ENCODE measurements around the gene GHDC.
"Not testable (repeated sequence)": the region's sequence is repeated elsewhere in the genome, so short reads cannot be mapped to it uniquely, and the experiment has no call there.

Gene GHDC

DNA sequence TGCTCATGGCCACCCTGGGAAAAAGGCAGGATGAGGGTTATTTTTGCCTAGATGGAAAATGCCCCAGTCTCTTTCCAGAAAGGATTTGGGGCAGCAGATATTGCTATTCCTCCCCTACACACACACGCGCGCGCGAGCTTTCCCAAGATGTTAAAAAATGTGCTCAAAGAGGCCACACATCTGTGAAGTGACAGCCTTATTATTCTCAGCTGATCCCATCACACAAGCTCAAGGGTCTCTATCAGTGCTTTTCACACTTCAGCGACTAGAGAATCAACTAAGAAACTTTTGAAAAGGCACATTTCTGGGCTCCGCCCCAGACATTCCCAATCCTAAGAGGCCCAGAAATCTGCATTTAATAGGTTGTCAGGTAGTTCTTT is 33.8 kb downstream of the GHDC start:
- no peak overlapping the region for H3K27ac Mint-ChIP-seq
- H3K4me3 Mint-ChIP-seq: no peak overlapping the region

DNA sequence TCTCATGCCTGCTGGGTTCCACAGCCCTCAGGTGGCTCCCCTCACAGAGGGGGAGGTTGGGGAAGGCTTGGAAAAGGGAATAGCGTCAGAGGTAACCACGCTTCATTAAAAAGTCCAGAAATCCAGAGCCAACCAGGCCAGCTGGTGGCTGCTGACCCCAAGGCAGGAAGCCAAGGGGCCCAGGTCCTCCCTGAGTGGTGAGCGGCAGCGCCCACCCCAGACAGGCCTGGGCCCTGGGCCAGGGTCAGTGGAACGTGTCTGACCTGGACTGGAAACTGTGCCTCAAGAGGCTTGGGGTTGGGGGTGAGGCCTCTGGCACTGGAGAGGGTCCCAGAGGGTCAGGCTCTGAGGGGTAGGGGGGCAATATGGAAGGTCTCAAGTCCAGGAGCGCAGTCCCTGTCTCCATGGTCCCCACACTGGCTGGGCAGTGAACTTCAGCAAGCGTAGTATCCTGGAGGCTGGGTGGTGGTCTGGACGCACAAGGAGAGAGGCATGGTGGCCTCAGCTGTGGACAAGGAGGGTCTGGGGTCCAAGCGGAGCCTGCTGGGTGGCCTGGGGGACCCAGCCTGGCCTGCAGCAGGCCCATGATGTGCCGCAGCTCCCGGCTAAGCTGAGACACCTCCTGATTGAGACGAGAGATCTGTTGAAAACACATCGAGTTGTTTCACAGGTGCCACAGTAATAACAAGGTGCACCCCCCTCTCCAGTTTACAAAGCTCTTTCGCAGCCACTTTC is 34.3 kb downstream of the GHDC start:
- Mint-ChIP-seq H3K9me3 (no peaks in the 10 kb centered on the region), H3K36me3 (ENCODE audit: low read depth) (no peaks in the 10 kb centered on the region), H3K27ac (no peak overlapping the region), H3K27me3 (ENCODE audit: low read depth) (no peaks in the 10 kb centered on the region), H3K4me1 (ENCODE audit: low read depth) (peaks cover 7% of the 10 kb centered on the region), H3K4me3 (no peak overlapping the region)

More for the DNA sequence above, 33.8 kb downstream of the GHDC start:
- peaks cover 7% of the 10 kb centered on the region for H3K4me1 Mint-ChIP-seq (ENCODE audit: low read depth)
- H3K27me3 Mint-ChIP-seq (ENCODE audit: low read depth): no peaks in the 10 kb centered on the region
- H3K36me3 Mint-ChIP-seq (ENCODE audit: low read depth): no peaks in the 10 kb centered on the region
- no peaks in the 10 kb centered on the region for H3K9me3 Mint-ChIP-seq

DNA sequence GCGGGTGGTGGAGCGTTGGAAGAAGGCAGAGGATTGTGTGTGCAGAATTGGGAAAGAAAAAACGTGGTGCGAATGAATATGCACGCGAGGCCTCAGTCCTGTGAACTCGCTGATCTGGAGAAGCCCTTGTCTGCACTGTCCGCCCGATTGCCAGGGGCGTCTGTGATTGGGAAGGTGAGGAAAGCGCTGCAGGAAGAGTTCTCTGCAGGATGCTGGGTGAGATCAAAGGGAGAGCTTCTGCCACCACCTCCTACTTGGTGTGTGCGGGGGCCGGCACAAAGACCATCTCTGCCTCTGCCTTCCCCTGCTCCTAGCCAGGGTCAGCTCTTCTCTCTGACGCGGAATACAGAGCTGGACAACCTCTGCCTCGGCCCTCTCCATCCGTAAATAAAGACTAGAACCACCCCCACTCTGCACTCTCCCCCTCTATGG is 38.7 kb downstream of the GHDC start:
- Mint-ChIP-seq H3K27ac (peak overlapping the region; percentile 18), H3K9me3 (no peaks in the 10 kb centered on the region), H3K36me3 (ENCODE audit: low read depth) (peaks cover 8% of the 10 kb centered on the region), H3K4me3 (peak overlapping the region; percentile 87), H3K4me1 (ENCODE audit: low read depth) (peaks cover 20% of the 10 kb centered on the region), H3K27me3 (ENCODE audit: low read depth) (no peaks in the 10 kb centered on the region)

DNA sequence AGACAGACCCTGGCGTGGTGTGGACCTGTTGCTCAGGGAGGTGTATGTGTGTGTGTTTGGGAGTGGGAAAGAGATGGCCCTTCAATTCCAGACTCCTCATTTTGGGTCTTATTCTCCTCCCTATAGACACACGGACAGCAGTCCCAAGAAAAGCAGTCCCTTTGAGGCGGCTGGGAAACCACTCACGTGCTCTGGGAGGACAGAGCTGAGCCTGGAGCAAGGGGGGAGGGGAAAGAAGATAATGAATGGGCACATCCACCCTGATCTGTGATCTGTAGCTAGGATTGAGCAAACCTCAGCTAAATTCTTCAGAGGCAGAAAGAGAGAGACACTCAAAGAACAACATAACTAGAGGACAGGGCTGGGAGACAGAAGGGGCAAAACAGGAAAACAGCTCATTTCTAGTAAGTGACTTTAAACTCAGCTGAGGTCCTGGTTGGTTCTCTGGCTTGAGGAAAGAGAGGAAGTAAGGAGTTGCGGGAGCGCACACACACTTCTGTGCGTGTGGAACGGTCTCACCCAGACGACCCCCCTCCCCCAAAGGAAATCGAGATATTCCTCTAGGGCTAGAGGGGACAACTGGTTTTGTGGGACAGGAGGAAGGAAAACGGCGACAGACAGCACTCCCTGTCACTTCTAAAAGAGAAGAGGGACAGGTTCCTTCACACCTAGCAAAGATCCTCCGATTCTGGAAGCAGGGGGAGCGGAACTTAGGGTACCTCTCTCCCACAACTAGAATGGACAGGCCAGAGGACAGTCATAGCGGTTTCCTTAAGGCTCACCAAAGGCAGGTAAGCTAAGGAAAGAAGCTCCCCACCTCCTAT is 40.2 kb downstream of the GHDC start:
- H3K27ac Mint-ChIP-seq: peak overlapping the region; percentile 63

DNA sequence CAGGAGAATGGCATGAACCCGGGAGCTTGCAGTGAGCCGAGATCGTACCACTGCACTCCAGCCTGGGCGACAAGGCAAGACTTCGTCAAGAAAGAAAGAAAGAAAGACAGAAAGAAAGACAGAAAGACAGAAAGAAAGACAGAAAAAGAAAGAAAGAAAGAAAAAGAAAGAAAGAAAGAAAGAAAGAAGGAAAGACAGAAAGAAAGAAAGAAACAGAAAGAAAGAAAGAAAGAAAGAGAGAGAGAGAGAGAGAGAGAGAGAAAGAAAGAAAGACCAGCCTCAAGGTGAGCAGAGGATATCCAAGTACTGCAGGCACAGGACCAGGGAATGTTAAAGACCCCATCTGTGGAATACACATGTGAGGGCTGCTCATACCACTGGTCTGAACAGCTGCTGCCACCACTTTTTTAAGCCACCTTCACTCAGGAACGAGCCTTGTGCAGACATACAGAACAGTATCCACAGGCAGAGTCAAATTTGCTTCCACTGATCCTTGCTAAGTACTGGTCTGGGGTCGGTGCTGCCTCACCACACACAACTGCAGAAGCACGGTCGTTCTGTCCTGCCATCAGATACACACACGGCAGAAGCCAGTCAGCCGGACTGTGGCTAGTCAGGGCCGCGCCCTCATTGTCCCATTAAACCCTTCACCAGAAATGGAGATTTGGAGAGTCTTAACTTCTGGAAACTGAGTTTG is 47.2 kb downstream of the GHDC start:
- Mint-ChIP-seq H3K27ac (peak overlapping the region; percentile 5), H3K27me3 (ENCODE audit: low read depth) (no peaks in the 10 kb centered on the region), H3K4me1 (ENCODE audit: low read depth) (peaks cover 14% of the 10 kb centered on the region), H3K9me3 (no peaks in the 10 kb centered on the region), H3K4me3 (no peak overlapping the region), H3K36me3 (ENCODE audit: low read depth) (peaks cover 17% of the 10 kb centered on the region)

More for the DNA sequence above, 40.2 kb downstream of the GHDC start:
- Mint-ChIP-seq H3K27me3 (ENCODE audit: low read depth) (no peaks in the 10 kb centered on the region), H3K4me1 (ENCODE audit: low read depth) (peaks cover 20% of the 10 kb centered on the region), H3K9me3 (no peaks in the 10 kb centered on the region), H3K4me3 (peak overlapping the region; percentile 87), H3K36me3 (ENCODE audit: low read depth) (peaks cover 8% of the 10 kb centered on the region)

DNA sequence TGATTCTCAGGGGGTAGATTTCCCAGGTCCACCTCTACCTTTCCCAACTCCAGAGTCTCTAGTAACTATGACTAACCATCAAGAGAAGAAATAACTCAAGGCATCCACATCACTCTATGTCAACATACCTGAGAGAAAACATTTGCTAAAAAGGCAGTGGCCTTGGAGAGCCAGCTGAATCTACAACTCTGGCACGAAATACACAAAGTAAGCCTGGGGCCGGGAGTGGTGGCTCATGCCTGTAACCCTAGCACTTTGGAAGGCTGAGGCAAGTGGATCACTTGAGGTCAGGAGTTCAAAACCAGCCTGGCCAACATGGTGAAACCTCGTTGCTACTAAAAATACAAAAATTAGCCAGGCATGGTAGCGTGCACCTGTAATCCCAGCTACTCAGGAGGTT is 51.2 kb downstream of the GHDC start:
- H3K27ac Mint-ChIP-seq; H3K4me3 Mint-ChIP-seq; H3K9me3 Mint-ChIP-seq; H3K27me3 Mint-ChIP-seq (ENCODE audit: low read depth): not testable (repeated sequence)
- Mint-ChIP-seq H3K4me1 (ENCODE audit: low read depth) (peaks cover 12% of the 10 kb centered on the region), H3K36me3 (ENCODE audit: low read depth) (peaks cover 14% of the 10 kb centered on the region)

DNA sequence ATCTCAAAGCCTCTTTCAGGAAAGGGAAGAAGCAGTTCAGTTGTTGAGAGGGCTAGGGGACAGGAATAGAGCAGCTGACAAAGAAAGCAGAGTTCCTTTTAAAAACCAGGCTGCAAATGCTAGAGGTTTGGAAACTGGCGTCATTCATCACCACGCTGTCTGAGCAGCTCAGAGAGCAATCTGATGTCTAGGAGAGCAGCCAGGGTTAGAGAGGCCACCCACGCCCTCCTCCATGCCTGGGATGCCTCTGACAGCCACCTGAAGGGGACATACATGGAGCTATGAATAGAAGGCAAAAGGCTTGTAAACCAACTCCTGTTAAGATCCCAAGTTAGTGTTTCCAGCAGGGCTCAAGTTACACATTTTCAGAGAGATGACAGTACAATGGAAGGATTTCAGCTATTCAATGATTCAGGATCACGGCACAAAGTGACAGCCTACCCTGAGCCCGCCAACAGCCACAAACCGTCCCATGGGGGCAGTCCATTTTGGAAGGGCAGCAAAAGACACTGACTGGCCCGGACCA is 51.9 kb downstream of the GHDC start:
- Mint-ChIP-seq H3K27me3 (ENCODE audit: low read depth) (no peaks in the 10 kb centered on the region), H3K4me1 (ENCODE audit: low read depth) (peaks cover 9% of the 10 kb centered on the region), H3K4me3 (no peak overlapping the region), H3K9me3 (no peaks in the 10 kb centered on the region), H3K36me3 (ENCODE audit: low read depth) (peaks cover 12% of the 10 kb centered on the region), H3K27ac (no peak overlapping the region)

DNA sequence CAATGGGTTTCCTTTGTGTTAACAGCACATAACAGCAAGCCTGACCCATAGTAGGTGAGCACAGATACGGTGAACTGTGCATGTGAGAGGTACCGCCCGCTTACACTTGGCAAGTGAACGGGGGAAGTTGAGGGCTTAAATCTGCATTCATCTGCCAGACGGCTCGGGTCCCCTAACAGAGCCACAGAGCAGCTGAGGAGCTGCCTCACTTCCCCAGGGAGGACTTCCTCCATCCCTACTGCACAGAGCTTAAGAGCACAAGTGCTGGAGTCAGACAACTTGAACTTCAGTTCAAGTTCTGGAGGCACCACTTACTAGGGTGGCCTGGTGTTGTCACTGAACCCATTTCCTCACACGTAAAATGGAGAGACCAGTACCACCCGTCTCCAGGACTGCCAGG is 52.9 kb downstream of the GHDC start:
- Mint-ChIP-seq H3K4me3 (no peak overlapping the region), H3K27ac (no peak overlapping the region), H3K36me3 (ENCODE audit: low read depth) (peaks cover 7% of the 10 kb centered on the region), H3K27me3 (ENCODE audit: low read depth) (no peaks in the 10 kb centered on the region), H3K9me3 (no peaks in the 10 kb centered on the region), H3K4me1 (ENCODE audit: low read depth) (peaks cover 10% of the 10 kb centered on the region)

DNA sequence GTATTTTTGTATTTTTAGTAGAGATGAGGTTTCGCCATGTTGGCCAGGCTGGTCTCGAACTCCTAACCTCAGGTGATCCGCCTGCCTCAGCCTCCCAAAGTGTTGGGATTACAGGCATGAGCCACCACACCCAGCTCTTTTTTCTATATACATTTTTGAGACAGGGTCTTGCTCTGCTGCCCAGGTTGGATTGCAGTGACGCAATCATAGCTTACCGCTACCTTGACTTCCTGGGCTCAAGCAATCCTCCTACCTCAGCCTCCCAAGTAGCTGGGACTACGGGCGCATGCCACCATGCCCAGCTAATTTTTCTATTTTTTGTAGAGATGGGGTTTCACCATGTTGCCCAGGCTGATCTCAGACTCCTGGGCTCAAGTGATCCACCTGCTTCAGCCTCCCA is 53.6 kb downstream of the GHDC start:
- H3K27ac Mint-ChIP-seq: not testable (repeated sequence)

More for the DNA sequence above, 53.6 kb downstream of the GHDC start:
- not testable (repeated sequence) for H3K27me3 Mint-ChIP-seq (ENCODE audit: low read depth); H3K36me3 Mint-ChIP-seq (ENCODE audit: low read depth); H3K9me3 Mint-ChIP-seq; H3K4me3 Mint-ChIP-seq
- H3K4me1 Mint-ChIP-seq (ENCODE audit: low read depth): peaks cover 16% of the 10 kb centered on the region

All from T-helper 1 cell treated with Interleukin-12 subunit alpha and Interleukin-12 subunit beta and Interleukin-4 antibody, amounts not matched to agents 30 μg/mL and 1 μg/mL, for 36 hours (primary cell).